ENCODE measurements around the gene ANKLE2. TPM values are rescaled to one million over a fixed set of nuclear protein-coding genes. Genes with fewer than 3 reads are reported as not detected.

The ANKLE2 gene
- total and polyA plus RNA-seq, 2 of the 8 experiments (the other 6 are each of a cell fraction or from before 2014, with no cell fraction given): 41.0 to 64.9 TPM

GRCh38 chr12:132804426-132804861 is 42.8 kb upstream of the ANKLE2 start:
- no peak overlapping the region for H2AFZ ChIP-seq (ENCODE audit: low read length)
- H3K9ac ChIP-seq (replicated peaks in 1 of 4; ENCODE audit: extremely low read depth in 1 of 4, low read depth in 3 of 4, low read length in 3 of 4): no peak overlapping the region
- ChIA-PET POLR2A (ENCODE audit: partially characterized antibody) (interaction anchor here (0.5 to 1.4 kb wide), 4 partner anchors 19 to 60 kb away, joined by 3 to 4 read pairs (median 3); no protein-coding TSS in a partner anchor), CTCF (ENCODE audit: partially characterized antibody) (interaction anchor here (0.6 to 1.7 kb wide), 3 partner anchors 35 to 117 kb away, joined by 3 read pairs; no protein-coding TSS in a partner anchor)
- H2BK15ac ChIP-seq (ENCODE audit: low read length): no peak overlapping the region
- H3K4me2 ChIP-seq (ENCODE audit: insufficient read depth in 1 of 2, low read depth in 2 of 2, low read length in 2 of 2): no peak overlapping the region
- H3K4me3 ChIP-seq (ENCODE audit: extremely low read depth in 1 of 4, insufficient read depth in 2 of 4, low read depth in 3 of 4, low read length in 4 of 4): no peak overlapping the region
- WGBS, 2 experiments (ENCODE audit: extremely low coverage in 1 of 2, insufficient coverage in 1 of 2, insufficient read length in 1 of 2, insufficient replicate concordance in 2 of 2, low coverage in 1 of 2, low lambda C conversion rate in 2 of 2, missing lambda C conversion rate in 1 of 2): 84% methylated on average over 13 of the region's 16 CpGs; no CpG with 5 or more reads in 1 of the 2 experiments
- no peak overlapping the region for H3K27ac ChIP-seq (ENCODE audit: low read depth, low read length)
- H2AK5ac ChIP-seq (ENCODE audit: low read depth, low read length): no peak overlapping the region
- no peak overlapping the region for H3K23ac ChIP-seq (ENCODE audit: insufficient read length)
- H4K20me1 ChIP-seq (replicated peaks in 1 of 2; ENCODE audit: control insufficient read depth in 1 of 2, insufficient read depth in 2 of 2, low read length in 2 of 2): peaks cover 12 to 18% of the 10 kb centered on the region in 2 experiments
- TF ChIP-seq SAP30 (IDR thresholded peaks at IDR 0.05; ENCODE audit: insufficient read depth, insufficient replicate concordance, low read length) (no peak), JUN (IDR thresholded peaks at IDR 0.05; ENCODE audit: low read depth, low read length) (no peak), HDAC2 (IDR thresholded peaks at IDR 0.05; ENCODE audit: borderline replicate concordance in 1 of 2, low read depth in 2 of 2, low read length in 2 of 2) (no peak), CHD2 (IDR thresholded peaks at IDR 0.05; ENCODE audit: low read length) (no peak), E2F6 (IDR thresholded peaks at IDR 0.05) (no peak), CHD1 (IDR thresholded peaks at IDR 0.05; ENCODE audit: low read depth, low read length) (no peak), NANOG (IDR thresholded peaks at IDR 0.05; ENCODE audit: insufficient read depth, low read depth, low read length, poor library complexity, severe bottlenecking) (no peak), RAD21 (IDR thresholded peaks at IDR 0.05 in 1 of 2, conservative IDR thresholded peaks at IDR 0.05 in 1 of 2; ENCODE audit: low read depth in 2 of 2, low read length in 2 of 2) (no peak), BACH1 (IDR thresholded peaks at IDR 0.05; ENCODE audit: low read length) (no peak)
- no peak overlapping the region for H3K18ac ChIP-seq (ENCODE audit: extremely low read depth, low read length)
- H3K27me3 ChIP-seq (replicated peaks in 1 of 4; ENCODE audit: control insufficient read depth in 3 of 4, extremely low read depth in 1 of 4, insufficient read depth in 3 of 4, low read length in 3 of 4): no peaks in the 10 kb centered on the region
- no peaks in the 10 kb centered on the region; a peak in 1 of 7 replicates for H3K4me1 ChIP-seq (replicated peaks in 1 of 4; ENCODE audit: control insufficient read depth in 3 of 4, insufficient read depth in 4 of 4, low read length in 3 of 4)
- DNase-seq (ENCODE audit: low read depth in 1 of 2, low spot score in 2 of 2) (no peak), FAIRE-seq (no peak)
- H3K56ac ChIP-seq (replicated peaks; ENCODE audit: insufficient read length, low read depth, low read length): no peak overlapping the region
- H2BK120ac ChIP-seq (replicated peaks; ENCODE audit: low read depth, low read length): no peak overlapping the region
- peaks cover 0 to 13% of the 10 kb centered on the region in 2 experiments; a peak in 2 of 4 replicates for H3K79me2 ChIP-seq (ENCODE audit: control insufficient read depth in 1 of 2, insufficient read depth in 2 of 2, low read length in 2 of 2)
- no peak overlapping the region for H2BK5ac ChIP-seq (ENCODE audit: low read depth, low read length)
- H2BK20ac ChIP-seq (ENCODE audit: low read length): no peak overlapping the region
- no peak overlapping the region for H4K91ac ChIP-seq (replicated peaks; ENCODE audit: insufficient read length, low read length)
- H3K36me3 ChIP-seq (ENCODE audit: control insufficient read depth in 2 of 4, insufficient read depth in 4 of 4, low read length in 3 of 4): peaks cover 24 to 65% (median 42%) of the 10 kb centered on the region in 4 experiments; a peak in 7 of 8 replicates
- H4K8ac ChIP-seq (ENCODE audit: extremely low read depth, insufficient read depth, low read length): no peak overlapping the region
- no peak overlapping the region for H3K4ac ChIP-seq (replicated peaks; ENCODE audit: insufficient read length, low read depth, low read length)
- no peaks in the 10 kb centered on the region for H3K23me2 ChIP-seq (ENCODE audit: low read depth, low read length)
- H2BK12ac ChIP-seq (ENCODE audit: low read depth, low read length): no peak overlapping the region
- no peak overlapping the region for H3K14ac ChIP-seq (ENCODE audit: insufficient read length)
- H4K5ac ChIP-seq (ENCODE audit: insufficient read length, low read depth, low read length): no peak overlapping the region
- peaks cover 6% of the 10 kb centered on the region for H3K79me1 ChIP-seq (ENCODE audit: low read depth, low read length)
- no peaks in the 10 kb centered on the region for H3K9me3 ChIP-seq (ENCODE audit: insufficient read depth in 2 of 2, low read depth in 1 of 2, low read length in 1 of 2)

Measured in H1 (cell line).